SH-SY5Y (cell line): ENCODE data around the gene AFG1L.

Experiments used
- GATA2 ChIP-seq: IDR thresholded peaks from 2 replicates; pipeline ENCODE4 v1.6.1; 2011; ENCODE audit warnings: mild to moderate bottlenecking, low read depth, low read length
- GATA3 ChIP-seq: IDR thresholded peaks from 2 replicates; pipeline ENCODE4 v1.6.1; 2011; ENCODE audit warnings: low read depth, mild to moderate bottlenecking, low read length, moderate library complexity

The AFG1L gene

DNA sequence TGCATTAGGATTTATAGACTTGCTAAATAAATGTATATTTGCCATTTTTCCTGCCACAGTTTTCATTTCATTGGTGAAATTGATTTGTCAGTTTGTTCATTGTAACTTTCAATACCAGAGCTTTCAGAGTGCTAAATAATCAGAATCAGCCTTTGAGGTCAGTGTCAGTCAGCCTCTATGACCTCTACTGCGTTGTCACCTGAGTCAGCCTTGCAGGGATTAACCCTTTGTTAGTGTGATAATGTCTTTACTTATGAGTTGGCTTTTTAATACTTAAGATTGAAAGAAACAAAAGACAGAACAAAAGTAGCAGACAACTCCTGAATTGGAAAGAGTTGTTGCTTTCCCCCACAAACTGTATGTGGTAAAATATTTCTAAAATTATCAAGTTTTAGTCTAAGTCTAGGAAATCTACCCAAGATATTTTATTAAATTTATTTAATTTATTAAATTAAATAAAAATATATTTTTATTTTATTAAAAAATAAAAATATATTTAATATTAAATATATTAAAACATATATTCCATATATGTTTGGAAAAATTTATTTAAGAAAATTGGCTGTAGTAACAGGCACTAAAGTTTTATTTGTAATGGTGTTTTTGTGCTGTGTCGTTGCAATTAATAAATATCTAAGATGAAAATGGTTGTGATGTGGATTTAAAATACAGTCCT is 125.2 kb downstream of the AFG1L start:
- TF ChIP-seq GATA2 (no peak), GATA3 (no peak)

GRCh38 chr6:108421366-108421765 is 126.5 kb downstream of the AFG1L start:
- no peak for TF ChIP-seq GATA2
- no peak for TF ChIP-seq GATA3

- TF ChIP-seq GATA2 (no peak), GATA3 (no peak)
These were observed 129.3 kb downstream of the AFG1L start for GRCh38 chr6:108423982-108424705.

GRCh38 chr6:108425428-108425827 is 130.6 kb downstream of the AFG1L start:
- TF ChIP-seq GATA3, result no peak
- no peak for TF ChIP-seq GATA2

DNA sequence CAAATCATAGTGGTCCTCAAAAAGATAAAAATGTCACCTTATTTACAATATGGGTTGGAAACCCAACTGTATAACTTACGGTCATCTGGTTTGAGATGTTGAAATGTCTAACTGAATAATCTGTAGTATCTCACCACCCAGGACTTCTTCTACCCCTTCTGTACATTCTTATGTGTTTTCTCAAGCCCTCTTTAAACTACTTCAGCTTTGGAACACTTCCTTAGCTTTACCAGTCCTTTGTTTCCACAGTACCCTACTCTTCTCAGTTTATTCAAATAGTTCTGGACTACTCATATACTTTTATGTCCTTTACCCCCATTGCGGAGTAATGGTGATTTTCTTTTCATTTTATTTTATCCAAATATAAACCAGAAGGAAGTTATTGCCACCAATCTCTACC is 137.3 kb downstream of the AFG1L start:
- TF ChIP-seq GATA3 (no peak), GATA2 (no peak)

DNA sequence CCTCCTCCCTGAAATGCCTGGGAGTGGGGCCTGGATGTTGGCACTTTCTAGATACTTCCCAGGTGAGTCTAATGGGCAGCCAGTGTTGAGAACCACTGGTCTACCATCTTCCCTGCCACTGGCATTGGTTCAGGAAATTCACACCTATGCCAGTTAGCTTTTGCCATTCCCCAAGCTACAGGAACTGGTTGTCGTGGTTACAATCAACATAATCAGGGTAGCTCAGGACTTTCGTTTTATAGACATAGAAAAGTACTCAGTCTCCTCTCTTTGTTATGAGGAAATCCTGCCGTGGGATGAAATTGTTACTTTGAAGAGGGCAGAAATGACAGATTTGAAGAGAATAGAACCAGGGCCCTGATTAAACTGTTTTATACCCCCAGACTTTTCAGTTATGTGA is 137.9 kb downstream of the AFG1L start:
- TF ChIP-seq GATA2, result no peak
- no peak for TF ChIP-seq GATA3

- TF ChIP-seq GATA3, result no peak
- TF ChIP-seq GATA2, result no peak
These were observed 139.4 kb downstream of the AFG1L start for GRCh38 chr6:108434222-108434621.

DNA sequence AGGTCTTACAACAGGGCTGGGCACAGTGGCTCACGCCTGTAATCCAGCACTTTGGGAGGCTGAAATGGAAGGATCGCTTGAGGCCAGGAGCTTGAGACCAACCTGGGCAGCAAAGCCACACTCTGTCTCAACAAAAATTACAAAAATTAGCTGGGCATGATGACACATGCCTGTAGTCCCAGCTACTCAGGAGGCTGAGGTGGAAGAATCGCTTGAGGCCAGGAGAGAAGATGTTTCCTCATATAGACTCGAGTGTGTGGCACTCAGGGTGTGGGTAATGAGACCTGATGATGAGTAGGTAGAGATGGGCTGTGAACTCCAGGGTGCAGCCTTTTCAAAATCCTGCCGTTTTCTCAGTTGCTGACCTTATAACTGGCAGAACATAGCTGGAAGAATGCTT is 140.5 kb downstream of the AFG1L start:
- TF ChIP-seq GATA2 (no peak), GATA3 (no peak)

DNA sequence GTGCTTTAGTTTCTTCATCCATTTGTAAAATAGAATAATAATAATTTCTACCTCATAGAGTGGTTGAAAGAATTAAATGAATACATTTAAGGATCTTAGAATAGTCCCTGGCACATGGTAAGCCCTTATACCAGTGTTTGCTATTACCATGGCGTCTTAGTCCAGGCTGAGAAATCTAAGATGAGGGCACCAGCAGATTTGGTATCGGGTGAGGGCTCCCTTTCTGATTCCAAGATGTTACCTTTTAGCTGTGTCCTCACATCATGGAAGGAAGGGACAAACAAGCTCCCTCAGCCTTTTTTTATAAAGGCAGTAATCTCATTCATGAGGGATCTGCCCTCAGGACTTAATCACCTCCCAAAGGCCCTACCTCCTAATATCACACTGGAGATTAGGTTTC is 141.9 kb downstream of the AFG1L start:
- TF ChIP-seq GATA3, result no peak
- TF ChIP-seq GATA2, result no peak

- TF ChIP-seq GATA2 (no peak), GATA3 (no peak)
These were observed 143.0 kb downstream of the AFG1L start for GRCh38 chr6:108437821-108438220.

- no peak for TF ChIP-seq GATA2
- TF ChIP-seq GATA3, result no peak
These were observed 144.1 kb downstream of the AFG1L start for GRCh38 chr6:108438918-108439317.

- TF ChIP-seq GATA2 (no peak), GATA3 (no peak)
These were observed 146.3 kb downstream of the AFG1L start for GRCh38 chr6:108441141-108441540.

DNA sequence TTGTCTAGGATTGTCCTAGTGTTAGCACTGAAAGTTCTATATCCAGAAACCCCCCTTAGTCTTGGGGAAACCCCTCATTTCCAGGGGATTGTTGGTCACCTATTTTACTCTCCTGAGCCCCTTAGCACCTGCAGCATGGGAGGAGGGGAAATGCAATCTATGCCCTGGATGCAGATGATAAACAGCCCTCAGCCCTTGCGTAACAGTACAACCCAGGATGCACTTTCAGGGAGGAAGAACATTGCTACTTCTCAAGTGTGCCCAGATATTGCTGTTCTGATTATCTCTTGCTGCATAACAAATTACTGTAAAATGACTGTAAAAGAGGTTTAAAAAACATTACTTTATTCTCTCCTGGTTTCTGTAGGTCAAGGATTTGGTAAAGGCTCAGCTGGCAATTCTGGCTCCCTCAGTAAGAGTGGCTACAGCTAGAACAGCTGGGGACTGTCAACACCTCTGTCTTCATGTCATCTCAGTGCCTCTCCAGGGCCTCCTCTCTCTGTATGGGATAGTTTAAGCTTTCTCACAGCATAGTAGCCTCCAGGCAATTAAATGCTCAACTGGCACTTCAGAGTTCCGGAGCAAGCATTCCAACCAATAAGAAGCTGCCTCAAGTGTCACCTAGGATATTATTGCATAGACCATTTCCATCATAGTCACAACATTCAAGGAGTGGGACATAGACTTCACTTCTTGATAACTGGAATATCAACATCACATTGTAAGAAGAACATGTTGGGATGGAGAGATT is 148.1 kb downstream of the AFG1L start:
- TF ChIP-seq GATA2, result no peak
- no peak for TF ChIP-seq GATA3

DNA sequence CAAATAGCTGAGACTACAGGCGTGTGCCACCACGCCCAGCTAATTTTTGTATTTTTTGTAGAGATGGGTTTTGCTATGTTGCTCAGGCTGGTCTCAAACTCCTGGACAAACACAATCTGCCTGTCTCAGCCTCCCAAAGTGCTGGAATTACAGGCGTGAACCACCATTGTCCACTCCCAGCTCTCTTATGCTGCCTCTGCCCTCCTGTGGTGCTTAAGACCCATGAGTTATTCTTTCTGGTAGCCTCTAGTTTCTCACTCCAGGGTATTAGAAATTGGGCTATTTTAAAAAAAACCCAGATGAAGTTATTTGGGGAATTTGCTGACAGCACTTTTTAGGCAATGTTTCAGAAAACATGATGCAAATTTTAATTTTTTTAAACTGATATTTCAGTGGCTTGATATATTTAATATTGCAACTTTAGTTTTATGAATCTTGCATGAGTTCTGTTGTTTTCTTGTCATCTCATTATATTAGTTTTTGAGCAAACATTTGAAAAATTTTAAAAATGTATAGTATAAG is 151.8 kb downstream of the AFG1L start:
- TF ChIP-seq GATA2 (no peak), GATA3 (no peak)

DNA sequence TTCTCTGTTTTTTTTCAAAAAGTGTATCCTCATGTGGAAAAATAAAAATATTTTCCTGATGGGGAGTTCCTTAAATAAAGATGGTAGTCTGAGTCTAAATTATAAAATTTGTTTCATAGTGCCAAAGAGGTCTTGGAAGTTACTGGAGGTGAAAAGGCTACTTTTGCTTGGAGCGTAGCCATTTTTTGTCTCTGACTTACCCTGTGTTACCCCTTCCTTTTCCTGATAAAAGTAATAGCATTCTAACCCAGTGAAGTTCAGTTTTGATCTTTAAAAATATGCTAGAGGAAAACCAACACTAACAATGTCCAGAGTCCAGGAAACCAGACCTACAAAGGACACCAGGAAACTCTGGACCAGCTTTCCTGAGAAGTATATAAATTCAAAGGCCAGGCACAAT is 153.6 kb downstream of the AFG1L start:
- no peak for TF ChIP-seq GATA2
- TF ChIP-seq GATA3, result no peak
